Endothelial cell of umbilical vein (primary cell): Measurements from ENCODE around the gene ZNF652.

Source experiments
- CTCF ChIP-seq, 2 donors: IDR thresholded peaks; 1 replicate in 1 of 2; 2 replicates in 1 of 2; pipeline ENCODE4 v1.5.1; 2011; ENCODE audit warnings: low read length in 2 of 2, mild to moderate bottlenecking in 2 of 2, moderate library complexity in 2 of 2, control low read depth in 1 of 2, inconsistent platforms in 1 of 2, low read depth in 1 of 2; ENCODE audit not compliant: insufficient read depth in 1 of 2; ENCODE audit errors: extremely low read depth in 1 of 2
- EZH2 ChIP-seq: IDR thresholded peaks from 2 replicates; pipeline ENCODE4 v1.6.1; 2012; ENCODE audit warnings: borderline replicate concordance, low read depth, mild to moderate bottlenecking, moderate library complexity, low read length, inconsistent platforms; ENCODE audit not compliant: severe bottlenecking
- MYC ChIP-seq: IDR thresholded peaks from one replicate; pipeline ENCODE4 v1.6.1; 2011; ENCODE audit warnings: mild to moderate bottlenecking, low read depth, low read length
- POLR2A ChIP-seq: IDR thresholded peaks from 2 replicates; pipeline ENCODE4 v1.6.1; 2012; ENCODE audit warnings: low read depth, mild to moderate bottlenecking, control low read depth, low read length
- POLR2AphosphoS5 ChIP-seq: IDR thresholded peaks from 2 replicates; pipeline ENCODE4 v1.6.1; 2012; ENCODE audit warnings: low read depth, mild to moderate bottlenecking, control low read depth, low read length, moderate library complexity; ENCODE audit not compliant: insufficient read depth

GRCh38 chr17:49383060-49383459, 21.0 kb upstream of the ZNF652 start:
- no peak for TF ChIP-seq POLR2A
- TF ChIP-seq CTCF (IDR thresholded peaks at IDR 0.05; ENCODE audit: extremely low read depth in 1 of 2, insufficient read depth in 1 of 2, low read depth in 1 of 2, low read length in 2 of 2) = no peak
- TF ChIP-seq EZH2 = no peak
- no peak for TF ChIP-seq MYC
- TF ChIP-seq POLR2AphosphoS5 = no peak
